PFSK-1 (cell line): ENCODE measurements around the gene B3GAT2.

Experiments
- FOXP2 ChIP-seq: optimal IDR thresholded peaks from 2 replicates; pipeline ENCODE3; 2011; ENCODE audit warnings: borderline replicate concordance, control low read depth, inconsistent platforms; ENCODE audit not compliant: insufficient read depth; ENCODE audit errors: extremely low read length, extremely low read depth
- POLR2AphosphoS5 ChIP-seq: IDR thresholded peaks from 2 replicates; pipeline ENCODE4 v1.6.1; 2012; ENCODE audit warnings: low read depth, mild to moderate bottlenecking, control low read depth, low read length, moderate library complexity
- SIN3A ChIP-seq: IDR thresholded peaks from 2 replicates; pipeline ENCODE4 v1.6.1; 2012; ENCODE audit warnings: mild to moderate bottlenecking, low read length, moderate library complexity, borderline replicate concordance; ENCODE audit not compliant: insufficient read depth
- TAF1 ChIP-seq: IDR thresholded peaks from 2 replicates; pipeline ENCODE4 v1.6.1; 2012; ENCODE audit warnings: low read length, control low read depth, borderline replicate concordance; ENCODE audit not compliant: insufficient read depth
- TF ChIP-seq, protein P1 (sequence below), 2 experiments: IDR thresholded peaks; 2 replicates each; pipeline versions ENCODE4 v1.6.1 to v1.8.0; 2011 to 2012; ENCODE audit warnings: low read depth in 2 of 2, low read length in 2 of 2, control low read depth in 1 of 2, inconsistent platforms in 1 of 2, mild to moderate bottlenecking in 1 of 2, moderate library complexity in 1 of 2; ENCODE audit not compliant: insufficient read depth in 1 of 2

DNA sequence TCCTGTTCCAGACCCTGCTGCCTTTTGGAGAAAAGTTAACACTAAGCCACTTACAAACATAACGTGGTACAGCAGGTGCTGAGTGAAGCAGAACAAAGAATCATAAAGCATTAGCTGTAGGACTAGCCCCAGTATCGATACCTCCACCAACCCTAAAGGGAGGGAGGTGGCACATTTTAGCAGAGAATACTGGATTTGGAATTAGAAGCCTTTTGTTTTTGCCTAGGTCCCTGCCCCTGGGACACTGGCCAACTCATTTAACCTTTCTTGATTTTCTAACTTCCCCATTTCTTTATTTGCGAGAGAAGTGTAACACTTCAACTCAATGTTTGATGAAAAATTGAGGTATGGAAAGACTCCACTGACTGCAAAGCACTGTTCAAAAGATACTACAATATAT lies 93.5 kb downstream of the B3GAT2 start:
- TF ChIP-seq POLR2AphosphoS5 (no peak), TAF1 (no peak), SIN3A (no peak), FOXP2 (no peak)
- TF ChIP-seq, protein P1, sequence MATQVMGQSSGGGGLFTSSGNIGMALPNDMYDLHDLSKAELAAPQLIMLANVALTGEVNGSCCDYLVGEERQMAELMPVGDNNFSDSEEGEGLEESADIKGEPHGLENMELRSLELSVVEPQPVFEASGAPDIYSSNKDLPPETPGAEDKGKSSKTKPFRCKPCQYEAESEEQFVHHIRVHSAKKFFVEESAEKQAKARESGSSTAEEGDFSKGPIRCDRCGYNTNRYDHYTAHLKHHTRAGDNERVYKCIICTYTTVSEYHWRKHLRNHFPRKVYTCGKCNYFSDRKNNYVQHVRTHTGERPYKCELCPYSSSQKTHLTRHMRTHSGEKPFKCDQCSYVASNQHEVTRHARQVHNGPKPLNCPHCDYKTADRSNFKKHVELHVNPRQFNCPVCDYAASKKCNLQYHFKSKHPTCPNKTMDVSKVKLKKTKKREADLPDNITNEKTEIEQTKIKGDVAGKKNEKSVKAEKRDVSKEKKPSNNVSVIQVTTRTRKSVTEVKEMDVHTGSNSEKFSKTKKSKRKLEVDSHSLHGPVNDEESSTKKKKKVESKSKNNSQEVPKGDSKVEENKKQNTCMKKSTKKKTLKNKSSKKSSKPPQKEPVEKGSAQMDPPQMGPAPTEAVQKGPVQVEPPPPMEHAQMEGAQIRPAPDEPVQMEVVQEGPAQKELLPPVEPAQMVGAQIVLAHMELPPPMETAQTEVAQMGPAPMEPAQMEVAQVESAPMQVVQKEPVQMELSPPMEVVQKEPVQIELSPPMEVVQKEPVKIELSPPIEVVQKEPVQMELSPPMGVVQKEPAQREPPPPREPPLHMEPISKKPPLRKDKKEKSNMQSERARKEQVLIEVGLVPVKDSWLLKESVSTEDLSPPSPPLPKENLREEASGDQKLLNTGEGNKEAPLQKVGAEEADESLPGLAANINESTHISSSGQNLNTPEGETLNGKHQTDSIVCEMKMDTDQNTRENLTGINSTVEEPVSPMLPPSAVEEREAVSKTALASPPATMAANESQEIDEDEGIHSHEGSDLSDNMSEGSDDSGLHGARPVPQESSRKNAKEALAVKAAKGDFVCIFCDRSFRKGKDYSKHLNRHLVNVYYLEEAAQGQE (IDR thresholded peaks at IDR 0.05; ENCODE audit: insufficient read depth in 1 of 2, low read depth in 2 of 2, low read length in 2 of 2): no peak
